ENCODE data around the gene MMP20. TPM values are rescaled to one million over a fixed set of nuclear protein-coding genes. Genes with fewer than 3 reads are reported as not detected.

Gene MMP20
- total and polyA plus RNA-seq, 2 experiments from 2014 or later = not detected

GRCh38 chr11:102626676-102627075 is 1.5 kb upstream of the MMP20 start:
- Histone ChIP-seq H3K4me1 (ENCODE audit: insufficient read depth) (no peaks in the 10 kb centered on the region), H2AFZ (no peak overlapping the region), H3K79me2 (replicated peaks; ENCODE audit: insufficient read depth) (no peaks in the 10 kb centered on the region), H3K36me3 (ENCODE audit: insufficient read depth) (no peaks in the 10 kb centered on the region), H3K27ac (ENCODE audit: low read depth) (no peak overlapping the region), H4K20me1 (replicated peaks; ENCODE audit: insufficient read depth) (no peaks in the 10 kb centered on the region), H3K4me3 (no peak overlapping the region), H3F3A (replicated peaks; ENCODE audit: low read depth) (no peaks in the 10 kb centered on the region), H3K9me2 (ENCODE audit: insufficient read depth) (peaks cover 5% of the 10 kb centered on the region; the same call in 1 of the 2 replicates), H3K4me2 (no peak overlapping the region), H3K27me3 (ENCODE audit: insufficient read depth) (no peaks in the 10 kb centered on the region)
- Mint-ChIP-seq H3K4me1 (peaks cover 3% of the 10 kb centered on the region; the same call in 1 of the 3 replicates), H3K9me3 (no peaks in the 10 kb centered on the region), H3K27ac (no peak overlapping the region), H3K27me3 (ENCODE audit: insufficient read depth, low read depth, poor library complexity) (no peaks in the 10 kb centered on the region), H3K4me3 (no peak overlapping the region), H3K36me3 (ENCODE audit: low read depth) (no peaks in the 10 kb centered on the region)
- no peak for DNase-seq (ENCODE audit: low spot score)
- no peak for ATAC-seq
- no peak for TF ChIP-seq ZNF331 (CRISPR knock-in tag; IDR thresholded peaks at IDR 0.05; ENCODE audit: low read depth)

GRCh38 chr11:102623998-102624397 is 1.1 kb downstream of the MMP20 start:
- no peak overlapping the region for H3K4me2 ChIP-seq
- H3K9me2 ChIP-seq (ENCODE audit: insufficient read depth) = peaks cover 5% of the 10 kb centered on the region; the same call in 1 of the 2 replicates
- Mint-ChIP-seq H3K4me3 (no peak overlapping the region), H3K36me3 (ENCODE audit: low read depth) (no peaks in the 10 kb centered on the region), H3K27ac (no peak overlapping the region), H3K4me1 (peaks cover 2% of the 10 kb centered on the region; the same call in 1 of the 3 replicates), H3K27me3 (ENCODE audit: insufficient read depth, low read depth, poor library complexity) (no peaks in the 10 kb centered on the region), H3K9me3 (no peaks in the 10 kb centered on the region; the same call in 2 of the 3 replicates)
- H3F3A ChIP-seq (replicated peaks; ENCODE audit: low read depth) = no peaks in the 10 kb centered on the region
- no peaks in the 10 kb centered on the region for H4K20me1 ChIP-seq (replicated peaks; ENCODE audit: insufficient read depth)
- H3K36me3 ChIP-seq (ENCODE audit: insufficient read depth) = no peaks in the 10 kb centered on the region
- no peaks in the 10 kb centered on the region for H3K4me1 ChIP-seq (ENCODE audit: insufficient read depth)
- no peak overlapping the region for H3K27ac ChIP-seq (ENCODE audit: low read depth)
- no peak overlapping the region for H2AFZ ChIP-seq
- no peaks in the 10 kb centered on the region for H3K79me2 ChIP-seq (replicated peaks; ENCODE audit: insufficient read depth)
- TF ChIP-seq ZNF331 (CRISPR knock-in tag; IDR thresholded peaks at IDR 0.05; ENCODE audit: low read depth) (no peak), NANOG (IDR thresholded peaks at IDR 0.05; ENCODE audit: borderline replicate concordance) (no peak), POLR2AphosphoS5 (IDR thresholded peaks at IDR 0.05; ENCODE audit: low read depth) (no peak), EZH2 (IDR thresholded peaks at IDR 0.05; ENCODE audit: low read depth, unreplicated experiment) (no peak), REST (IDR thresholded peaks at IDR 0.05; ENCODE audit: unreplicated experiment) (no peak), ZNF114 (CRISPR knock-in tag; IDR thresholded peaks at IDR 0.05) (no peak)
- TF ChIP-seq, protein P1, sequence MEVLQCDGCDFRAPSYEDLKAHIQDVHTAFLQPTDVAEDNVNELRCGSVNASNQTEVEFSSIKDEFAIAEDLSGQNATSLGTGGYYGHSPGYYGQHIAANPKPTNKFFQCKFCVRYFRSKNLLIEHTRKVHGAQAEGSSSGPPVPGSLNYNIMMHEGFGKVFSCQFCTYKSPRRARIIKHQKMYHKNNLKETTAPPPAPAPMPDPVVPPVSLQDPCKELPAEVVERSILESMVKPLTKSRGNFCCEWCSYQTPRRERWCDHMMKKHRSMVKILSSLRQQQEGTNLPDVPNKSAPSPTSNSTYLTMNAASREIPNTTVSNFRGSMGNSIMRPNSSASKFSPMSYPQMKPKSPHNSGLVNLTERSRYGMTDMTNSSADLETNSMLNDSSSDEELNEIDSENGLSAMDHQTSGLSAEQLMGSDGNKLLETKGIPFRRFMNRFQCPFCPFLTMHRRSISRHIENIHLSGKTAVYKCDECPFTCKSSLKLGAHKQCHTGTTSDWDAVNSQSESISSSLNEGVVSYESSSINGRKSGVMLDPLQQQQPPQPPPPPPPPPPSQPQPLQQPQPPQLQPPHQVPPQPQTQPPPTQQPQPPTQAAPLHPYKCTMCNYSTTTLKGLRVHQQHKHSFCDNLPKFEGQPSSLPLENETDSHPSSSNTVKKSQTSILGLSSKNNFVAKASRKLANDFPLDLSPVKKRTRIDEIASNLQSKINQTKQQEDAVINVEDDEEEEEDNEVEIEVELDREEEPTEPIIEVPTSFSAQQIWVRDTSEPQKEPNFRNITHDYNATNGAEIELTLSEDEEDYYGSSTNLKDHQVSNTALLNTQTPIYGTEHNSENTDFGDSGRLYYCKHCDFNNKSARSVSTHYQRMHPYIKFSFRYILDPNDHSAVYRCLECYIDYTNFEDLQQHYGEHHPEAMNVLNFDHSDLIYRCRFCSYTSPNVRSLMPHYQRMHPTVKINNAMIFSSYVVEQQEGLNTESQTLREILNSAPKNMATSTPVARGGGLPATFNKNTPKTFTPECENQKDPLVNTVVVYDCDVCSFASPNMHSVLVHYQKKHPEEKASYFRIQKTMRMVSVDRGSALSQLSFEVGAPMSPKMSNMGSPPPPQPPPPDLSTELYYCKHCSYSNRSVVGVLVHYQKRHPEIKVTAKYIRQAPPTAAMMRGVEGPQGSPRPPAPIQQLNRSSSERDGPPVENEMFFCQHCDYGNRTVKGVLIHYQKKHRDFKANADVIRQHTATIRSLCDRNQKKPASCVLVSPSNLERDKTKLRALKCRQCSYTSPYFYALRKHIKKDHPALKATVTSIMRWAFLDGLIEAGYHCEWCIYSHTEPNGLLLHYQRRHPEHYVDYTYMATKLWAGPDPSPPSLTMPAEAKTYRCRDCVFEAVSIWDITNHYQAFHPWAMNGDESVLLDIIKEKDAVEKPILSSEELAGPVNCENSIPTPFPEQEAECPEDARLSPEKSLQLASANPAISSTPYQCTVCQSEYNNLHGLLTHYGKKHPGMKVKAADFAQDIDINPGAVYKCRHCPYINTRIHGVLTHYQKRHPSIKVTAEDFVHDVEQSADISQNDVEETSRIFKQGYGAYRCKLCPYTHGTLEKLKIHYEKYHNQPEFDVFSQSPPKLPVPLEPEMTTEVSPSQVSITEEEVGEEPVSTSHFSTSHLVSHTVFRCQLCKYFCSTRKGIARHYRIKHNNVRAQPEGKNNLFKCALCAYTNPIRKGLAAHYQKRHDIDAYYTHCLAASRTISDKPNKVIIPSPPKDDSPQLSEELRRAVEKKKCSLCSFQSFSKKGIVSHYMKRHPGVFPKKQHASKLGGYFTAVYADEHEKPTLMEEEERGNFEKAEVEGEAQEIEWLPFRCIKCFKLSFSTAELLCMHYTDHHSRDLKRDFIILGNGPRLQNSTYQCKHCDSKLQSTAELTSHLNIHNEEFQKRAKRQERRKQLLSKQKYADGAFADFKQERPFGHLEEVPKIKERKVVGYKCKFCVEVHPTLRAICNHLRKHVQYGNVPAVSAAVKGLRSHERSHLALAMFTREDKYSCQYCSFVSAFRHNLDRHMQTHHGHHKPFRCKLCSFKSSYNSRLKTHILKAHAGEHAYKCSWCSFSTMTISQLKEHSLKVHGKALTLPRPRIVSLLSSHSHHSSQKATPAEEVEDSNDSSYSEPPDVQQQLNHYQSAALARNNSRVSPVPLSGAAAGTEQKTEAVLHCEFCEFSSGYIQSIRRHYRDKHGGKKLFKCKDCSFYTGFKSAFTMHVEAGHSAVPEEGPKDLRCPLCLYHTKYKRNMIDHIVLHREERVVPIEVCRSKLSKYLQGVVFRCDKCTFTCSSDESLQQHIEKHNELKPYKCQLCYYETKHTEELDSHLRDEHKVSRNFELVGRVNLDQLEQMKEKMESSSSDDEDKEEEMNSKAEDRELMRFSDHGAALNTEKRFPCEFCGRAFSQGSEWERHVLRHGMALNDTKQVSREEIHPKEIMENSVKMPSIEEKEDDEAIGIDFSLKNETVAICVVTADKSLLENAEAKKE (CRISPR knock-in tag; IDR thresholded peaks at IDR 0.05) = no peak
- H3K4me3 ChIP-seq = no peak overlapping the region
- ATAC-seq (no peak), DNase-seq (ENCODE audit: low spot score) (no peak)
- no peaks in the 10 kb centered on the region for H3K27me3 ChIP-seq (ENCODE audit: insufficient read depth)
